ENCODE data around the gene IL13RA2.

DNA sequence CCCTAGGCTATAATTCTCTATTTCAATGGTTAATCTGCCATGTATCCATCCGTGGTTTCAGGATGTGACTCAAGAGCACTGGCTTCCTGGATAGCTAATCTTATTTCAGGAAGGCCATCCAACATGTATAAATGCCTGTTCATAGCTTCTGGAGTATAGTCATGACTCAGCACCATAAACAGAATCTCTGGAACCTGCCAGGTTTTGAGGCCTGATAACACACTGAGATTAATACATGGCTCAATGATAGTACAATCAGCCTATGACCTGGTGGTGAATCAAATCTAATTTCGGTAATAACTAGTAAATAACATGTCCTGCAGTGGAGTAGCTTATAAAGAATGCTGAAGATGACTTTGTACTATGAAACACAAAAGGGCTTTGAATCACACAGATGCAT, 5.7 kb upstream of the IL13RA2 start:
- TF ChIP-seq, protein P1, sequence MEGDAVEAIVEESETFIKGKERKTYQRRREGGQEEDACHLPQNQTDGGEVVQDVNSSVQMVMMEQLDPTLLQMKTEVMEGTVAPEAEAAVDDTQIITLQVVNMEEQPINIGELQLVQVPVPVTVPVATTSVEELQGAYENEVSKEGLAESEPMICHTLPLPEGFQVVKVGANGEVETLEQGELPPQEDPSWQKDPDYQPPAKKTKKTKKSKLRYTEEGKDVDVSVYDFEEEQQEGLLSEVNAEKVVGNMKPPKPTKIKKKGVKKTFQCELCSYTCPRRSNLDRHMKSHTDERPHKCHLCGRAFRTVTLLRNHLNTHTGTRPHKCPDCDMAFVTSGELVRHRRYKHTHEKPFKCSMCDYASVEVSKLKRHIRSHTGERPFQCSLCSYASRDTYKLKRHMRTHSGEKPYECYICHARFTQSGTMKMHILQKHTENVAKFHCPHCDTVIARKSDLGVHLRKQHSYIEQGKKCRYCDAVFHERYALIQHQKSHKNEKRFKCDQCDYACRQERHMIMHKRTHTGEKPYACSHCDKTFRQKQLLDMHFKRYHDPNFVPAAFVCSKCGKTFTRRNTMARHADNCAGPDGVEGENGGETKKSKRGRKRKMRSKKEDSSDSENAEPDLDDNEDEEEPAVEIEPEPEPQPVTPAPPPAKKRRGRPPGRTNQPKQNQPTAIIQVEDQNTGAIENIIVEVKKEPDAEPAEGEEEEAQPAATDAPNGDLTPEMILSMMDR (conservative IDR thresholded peaks at IDR 0.05; ENCODE audit: low read depth, low read length) = no peak
- TF ChIP-seq EZH2 (IDR thresholded peaks at IDR 0.05; ENCODE audit: borderline replicate concordance, low read depth, low read length, poor library complexity, severe bottlenecking) = no peak
